K562 (cell line): Measurements from ENCODE around the gene IL1B. TPM values are rescaled to one million over a fixed set of nuclear protein-coding genes. Genes with fewer than 3 reads are reported as not detected.

Experiments
- ATAC-seq: fragments of 200-7000 bp; cut with Tn5 transposase; 3 replicates; pipeline ENCODE4 v1.9.1; 2020; ENCODE audit warnings: moderate library complexity
- BruUV-seq: library from RNA; stranded (reverse); fragments of 400-500 nt; replicated peaks from 2 replicates; lab custom pipeline; 2021; lab: Mats Ljungman, UMichigan
- CTCF ChIA-PET: fragments of 300-600 bp; formaldehyde crosslinking; extraction: SDS; loops from one replicate; lab custom pipeline; 2021; ENCODE audit warnings: low intra/inter-chr PET ratio; lab: Yijun Ruan, JAX
- POLR2A ChIA-PET: fragments of 300-600, 350-650 bp; sonication (Branson Sonifier 250); formaldehyde crosslinking; extraction: SDS; loops from one replicate; lab custom pipeline; 2021; ENCODE audit warnings: antibody characterized with exemption, inconsistent platforms; lab: Yijun Ruan, JAX
- DNase-seq, 4 experiments: peaks; one replicate each; pipeline versions ENCODE4 v3.0.0 to v3.0.0-alpha.2; 2011 to 2018; ENCODE audit warnings: low spot score in 3 of 4, mixed read lengths in 3 of 4; ENCODE audit errors: extremely low read depth in 1 of 4
- FAIRE-seq: peaks from 2 replicates; lab custom pipeline; 2011; peaks lifted over from hg19 to GRCh38; lab: Jason Lieb, UNC
- H2AFZ ChIP-seq: 2 replicates; pipeline ENCODE4 v1.6.0; 2011; ENCODE audit warnings: low read depth, low read length, control low read depth, inconsistent platforms
- H3K27ac ChIP-seq: fragments of 200-600 bp; 3 replicates; pipeline ENCODE4 v1.8.0; 2011; ENCODE audit warnings: low read depth, mild to moderate bottlenecking, control low read depth, inconsistent platforms, low read length, moderate library complexity, mixed read lengths; ENCODE audit errors: extremely low read depth
- H3K27me3 ChIP-seq, 2 experiments: fragments of 300-600 bp in 1 of 2; 2 replicates in 1 of 2; 3 replicates in 1 of 2; pipeline versions ENCODE4 v1.6.0 to v1.8.0; 2011; ENCODE audit warnings: inconsistent platforms in 2 of 2, low read length in 2 of 2, mild to moderate bottlenecking in 1 of 2, mixed read lengths in 1 of 2, moderate library complexity in 1 of 2; ENCODE audit not compliant: control insufficient read depth in 2 of 2, insufficient read depth in 2 of 2
- H3K36me3 ChIP-seq: fragments of 300-600 bp; 3 replicates; pipeline ENCODE4 v1.8.0; 2011; ENCODE audit warnings: mild to moderate bottlenecking, low read length, inconsistent platforms; ENCODE audit not compliant: control insufficient read depth, insufficient read depth
- H3K4me1 ChIP-seq, 2 experiments: fragments of 200-600 bp in 1 of 2; replicated peaks in 1 of 2; 2 replicates in 1 of 2; 3 replicates in 1 of 2; pipeline versions ENCODE4 v1.5.1 to v1.8.0; 2011; ENCODE audit warnings: inconsistent platforms in 2 of 2, low read length in 2 of 2, mild to moderate bottlenecking in 1 of 2, mixed read lengths in 1 of 2, moderate library complexity in 1 of 2; ENCODE audit not compliant: control insufficient read depth in 2 of 2, insufficient read depth in 2 of 2
- H3K4me2 ChIP-seq: 2 replicates; pipeline ENCODE4 v1.6.1; 2011; ENCODE audit warnings: low read length, control low read depth, inconsistent platforms, mixed read lengths; ENCODE audit not compliant: insufficient read depth
- H3K4me3 ChIP-seq: fragments of 200-600 bp; sonication (generic), shearing (Covaris generic); 2 replicates; pipeline ENCODE4 v1.5.1; 2016; ENCODE audit warnings: control low read depth, inconsistent platforms
- H3K79me2 ChIP-seq: fragments of 200-600 bp; 3 replicates; pipeline ENCODE4 v1.8.0; 2011; ENCODE audit warnings: low read length, inconsistent platforms; ENCODE audit not compliant: control insufficient read depth, insufficient read depth
- H3K9ac ChIP-seq, 2 experiments: 2 replicates each; pipeline versions ENCODE4 v1.6.0 to v1.6.1; 2011; ENCODE audit warnings: low read depth in 2 of 2, low read length in 2 of 2, control low read depth in 1 of 2, inconsistent platforms in 1 of 2, mild to moderate bottlenecking in 1 of 2, mixed read lengths in 1 of 2; ENCODE audit not compliant: insufficient read depth in 1 of 2
- H3K9me1 ChIP-seq: one replicate; pipeline ENCODE4 v1.6.0; 2011; ENCODE audit warnings: inconsistent platforms, mild to moderate bottlenecking, low read length, moderate library complexity; ENCODE audit not compliant: control insufficient read depth, insufficient read depth
- H3K9me3 ChIP-seq: replicated peaks from 2 replicates; pipeline ENCODE4 v1.5.1; 2011; ENCODE audit warnings: low read depth, low read length, inconsistent platforms; ENCODE audit not compliant: control insufficient read depth, insufficient read depth
- H4K20me1 ChIP-seq: replicated peaks from 2 replicates; pipeline ENCODE4 v1.6.1; 2011; ENCODE audit warnings: low read length, inconsistent platforms, mixed read lengths; ENCODE audit not compliant: control insufficient read depth, insufficient read depth
- ARNT ChIP-seq, 2 experiments: fragments of 450-650 bp; IDR thresholded peaks; 2 replicates each; pipeline ENCODE4 v1.6.1; 2016; ENCODE audit warnings: mild to moderate bottlenecking in 1 of 2
- BACH1 ChIP-seq: fragments of 200-800 bp; sonication (Bioruptor generic); IDR thresholded peaks from 2 replicates; pipeline ENCODE4 v1.6.1; 2016; ENCODE audit warnings: missing genetic modification characterization, missing compliant biosample characterization
- FOS ChIP-seq: IDR thresholded peaks from 3 replicates; pipeline ENCODE4 v1.6.1; 2011; ENCODE audit not compliant: insufficient read length; ENCODE audit errors: extremely low read depth
- GTF2A2 ChIP-seq: IDR thresholded peaks from 2 replicates; pipeline ENCODE4 v1.6.1; 2016; ENCODE audit warnings: mild to moderate bottlenecking, missing genetic modification characterization, missing compliant biosample characterization
- KLF10 ChIP-seq: fragments of 250-450 bp; sonication (Bioruptor Pico); IDR thresholded peaks from 2 replicates; pipeline ENCODE4 v1.6.1; 2021; ENCODE audit warnings: matching md5 sums
- NEUROD1 ChIP-seq: fragments of 150-350 bp; IDR thresholded peaks from 2 replicates; pipeline ENCODE4 v1.6.1; 2014; ENCODE audit warnings: borderline replicate concordance, low read length, low read depth; ENCODE audit not compliant: partially characterized antibody
- NFIC ChIP-seq: fragments of 450-650 bp; IDR thresholded peaks from 2 replicates; pipeline ENCODE4 v1.6.1; 2017; ENCODE audit warnings: mild to moderate bottlenecking, inconsistent platforms
- NR3C1 ChIP-seq: sonication (generic); formaldehyde crosslinking; IDR thresholded peaks from 2 replicates; pipeline ENCODE4 v1.8.1; 2022; ENCODE audit warnings: missing genetic modification reagents
- PHB ChIP-seq: fragments of 250-450 bp; sonication (Bioruptor Pico); IDR thresholded peaks from 2 replicates; pipeline ENCODE4 v1.5.0; 2021
- TGIF2 ChIP-seq: sonication (generic); formaldehyde crosslinking; IDR thresholded peaks from 2 replicates; pipeline ENCODE4 v1.8.1; 2022; ENCODE audit warnings: mild to moderate bottlenecking, missing genetic modification reagents, moderate library complexity
- WHSC1 ChIP-seq: IDR thresholded peaks from one replicate; pipeline ENCODE4 v1.6.1; 2012; ENCODE audit warnings: low read length, control low read depth, inconsistent platforms
- ZC3H8 ChIP-seq: fragments of 450-650 bp; IDR thresholded peaks from 2 replicates; pipeline ENCODE4 v1.6.1; 2017
- ZNF707 ChIP-seq: fragments of 250-450 bp; sonication (Bioruptor Pico); conservative IDR thresholded peaks from 2 replicates; pipeline ENCODE4 v1.8.0; 2022; ENCODE audit warnings: inconsistent platforms, mild to moderate bottlenecking, moderate library complexity
- WGBS: fragments of 100-300 bp; shearing (Covaris generic); methylation state at CpG from one replicate; pipeline ENCODE4 v1.1.6; 2016; ENCODE audit warnings: low coverage, mixed read lengths; ENCODE audit not compliant: insufficient coverage; ENCODE audit errors: missing lambda C conversion rate; 5-methylcytosine and 5-hydroxymethylcytosine counted together
- in situ Hi-C: fragments of 300-500 bp; cut with MboI; formaldehyde crosslinking; loops from 4 replicates; pipeline ENCODE4 v1.15.0; 2018; ENCODE audit warnings: inconsistent platforms, mixed read lengths
- intact Hi-C: fragments of 100-400 bp; cut with micrococcal nuclease; formaldehyde crosslinking; loops from 2 replicates; pipeline ENCODE4 v1.14.2; 2022
- polyA plus RNA-seq, 8 experiments: library from polyadenylated mRNA; depleted of rRNA in 4 of 8; stranded (reverse) in 5 of 8; unstranded in 3 of 8; fragments of >200 nt; fragmentation: Nextera tagmentation in 2 of 8; fragmentation: Illumina TruSeq in 1 of 8; extraction: Ambion mirVana in 2 of 8; extraction: Trizol in 1 of 8; gene quantifications; 2 replicates each; pipeline versions ENCODE4 v1.2.1 to v1.2.3, GENCODE V29; 2011 to 2014; ENCODE audit warnings: inconsistent platforms in 1 of 8, missing spikeins in 1 of 8
- total RNA-seq, 7 experiments: library from RNA; depleted of rRNA in 6 of 7; stranded (reverse); fragments of >200 nt in 6 of 7; fragmentation: Illumina TruSeq in 2 of 7; extraction: Trizol in 2 of 7; gene quantifications; 2 replicates each; pipeline versions ENCODE4 v1.2.1 to v1.2.3, GENCODE V29; 2011 to 2021; ENCODE audit warnings: low replicate concordance in 1 of 7
- TF ChIP-seq, protein P1 (sequence below): fragments of 150-350 bp; IDR thresholded peaks from 2 replicates; pipeline ENCODE4 v1.6.1; 2014; ENCODE audit warnings: low read depth, mild to moderate bottlenecking, low read length, borderline replicate concordance

IL1B gene
- total and polyA plus RNA-seq, 9 of the 15 experiments (the other 6 are each of a cell fraction or from before 2014, with no cell fraction given): 0.29 TPM; not detected in 8

DNA sequence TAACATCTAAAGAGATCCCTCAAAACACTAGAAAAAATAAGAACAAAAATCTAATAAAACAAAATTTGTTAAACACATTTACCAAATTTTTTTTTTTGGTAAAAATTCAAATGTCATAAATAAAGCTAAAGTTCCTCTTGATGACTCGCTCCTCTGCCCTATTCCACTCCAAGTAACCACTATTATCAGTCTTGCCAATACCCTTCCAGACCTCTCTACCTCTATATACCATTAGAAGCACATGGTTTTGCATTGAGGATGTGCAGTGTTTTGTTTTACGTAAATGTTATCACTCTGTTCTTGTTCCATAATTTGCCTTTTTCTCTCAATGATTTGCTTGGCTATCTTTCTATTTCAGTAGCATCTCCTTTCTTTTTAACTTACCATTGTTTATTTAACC lies 10.9 kb downstream of the IL1B start:
- no peak for FAIRE-seq
- peaks cover 0 to 9% of the 10 kb centered on the region in 2 experiments; a peak in 1 of 5 replicates for H3K27me3 ChIP-seq
- H3K9me3 ChIP-seq: no peaks in the 10 kb centered on the region

DNA sequence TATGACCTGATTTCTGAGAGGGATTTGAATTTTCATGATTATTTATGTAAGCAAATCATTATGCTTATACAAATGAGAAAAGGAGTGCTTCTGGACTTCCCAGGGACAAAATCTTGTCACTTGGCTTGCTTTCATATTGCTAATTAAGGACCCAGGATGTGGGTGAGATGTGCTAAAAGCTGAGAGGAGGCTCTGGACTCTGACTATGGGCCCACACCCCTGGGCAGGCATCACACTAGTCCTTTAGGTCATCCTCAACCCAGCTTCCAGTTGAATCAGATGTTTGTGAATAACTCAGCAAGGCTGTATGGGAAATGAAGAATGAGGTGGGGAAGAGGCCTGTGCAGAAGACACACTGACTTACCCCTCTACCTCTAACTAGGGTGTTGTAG lies 11.9 kb downstream of the IL1B start:
- DNase-seq (no peak), ATAC-seq (no peak), FAIRE-seq (no peak)
- H2AFZ ChIP-seq: no peak overlapping the region
- no peak overlapping the region for H3K27ac ChIP-seq
- in situ Hi-C loops (no loop called here), intact Hi-C loops (no loop called here)
- no peak overlapping the region for H3K4me3 ChIP-seq
- H3K9me1 ChIP-seq: no peaks in the 10 kb centered on the region
- H3K4me1 ChIP-seq: peaks cover 3 to 9% of the 10 kb centered on the region in 2 experiments; a peak in 2 of 5 replicates
- no peaks in the 10 kb centered on the region for H3K79me2 ChIP-seq
- no peaks in the 10 kb centered on the region for H3K9me3 ChIP-seq
- H4K20me1 ChIP-seq: no peaks in the 10 kb centered on the region
- H3K4me2 ChIP-seq: no peak overlapping the region
- no peak overlapping the region for H3K9ac ChIP-seq
- peaks cover 0 to 9% of the 10 kb centered on the region in 2 experiments; a peak in 1 of 5 replicates for H3K27me3 ChIP-seq
- no peaks in the 10 kb centered on the region for H3K36me3 ChIP-seq
- no TSS peak for BruUV-seq
- ChIA-PET POLR2A (no interaction called here), CTCF (no interaction called here)
- no peak for TF ChIP-seq PHB (CRISPR knock-in tag)
- no peak for TF ChIP-seq GTF2A2
- TF ChIP-seq ZNF707 (CRISPR knock-in tag): no peak
- no peak for TF ChIP-seq ZC3H8
- no peak for TF ChIP-seq NEUROD1
- TF ChIP-seq BACH1 (tag): no peak
- TF ChIP-seq WHSC1: no peak
- TF ChIP-seq FOS: no peak
- no peak for TF ChIP-seq KLF10
- TF ChIP-seq, protein P1, sequence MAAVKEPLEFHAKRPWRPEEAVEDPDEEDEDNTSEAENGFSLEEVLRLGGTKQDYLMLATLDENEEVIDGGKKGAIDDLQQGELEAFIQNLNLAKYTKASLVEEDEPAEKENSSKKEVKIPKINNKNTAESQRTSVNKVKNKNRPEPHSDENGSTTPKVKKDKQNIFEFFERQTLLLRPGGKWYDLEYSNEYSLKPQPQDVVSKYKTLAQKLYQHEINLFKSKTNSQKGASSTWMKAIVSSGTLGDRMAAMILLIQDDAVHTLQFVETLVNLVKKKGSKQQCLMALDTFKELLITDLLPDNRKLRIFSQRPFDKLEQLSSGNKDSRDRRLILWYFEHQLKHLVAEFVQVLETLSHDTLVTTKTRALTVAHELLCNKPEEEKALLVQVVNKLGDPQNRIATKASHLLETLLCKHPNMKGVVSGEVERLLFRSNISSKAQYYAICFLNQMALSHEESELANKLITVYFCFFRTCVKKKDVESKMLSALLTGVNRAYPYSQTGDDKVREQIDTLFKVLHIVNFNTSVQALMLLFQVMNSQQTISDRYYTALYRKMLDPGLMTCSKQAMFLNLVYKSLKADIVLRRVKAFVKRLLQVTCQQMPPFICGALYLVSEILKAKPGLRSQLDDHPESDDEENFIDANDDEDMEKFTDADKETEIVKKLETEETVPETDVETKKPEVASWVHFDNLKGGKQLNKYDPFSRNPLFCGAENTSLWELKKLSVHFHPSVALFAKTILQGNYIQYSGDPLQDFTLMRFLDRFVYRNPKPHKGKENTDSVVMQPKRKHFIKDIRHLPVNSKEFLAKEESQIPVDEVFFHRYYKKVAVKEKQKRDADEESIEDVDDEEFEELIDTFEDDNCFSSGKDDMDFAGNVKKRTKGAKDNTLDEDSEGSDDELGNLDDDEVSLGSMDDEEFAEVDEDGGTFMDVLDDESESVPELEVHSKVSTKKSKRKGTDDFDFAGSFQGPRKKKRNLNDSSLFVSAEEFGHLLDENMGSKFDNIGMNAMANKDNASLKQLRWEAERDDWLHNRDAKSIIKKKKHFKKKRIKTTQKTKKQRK: no peak
- no peak for TF ChIP-seq TGIF2
- no peak for TF ChIP-seq ARNT (IDR thresholded peaks at IDR 0.05)

More for the DNA sequence above, 10.9 kb downstream of the IL1B start:
- WGBS: 28% methylated on average over 2 of the region's 2 CpGs
- ChIA-PET CTCF (no interaction called here), POLR2A (interaction anchor here (1.3 kb wide), 1 partner anchor 12 kb away, joined by 4 read pairs; no protein-coding TSS in a partner anchor)
- Histone ChIP-seq H3K4me1 (peaks cover 3 to 9% of the 10 kb centered on the region in 2 experiments; a peak in 2 of 5 replicates), H3K79me2 (no peaks in the 10 kb centered on the region), H2AFZ (no peak overlapping the region), H3K4me2 (no peak overlapping the region), H3K27ac (no peak overlapping the region), H3K36me3 (no peaks in the 10 kb centered on the region), H3K9ac (no peak overlapping the region), H4K20me1 (no peaks in the 10 kb centered on the region), H3K9me1 (no peaks in the 10 kb centered on the region), H3K4me3 (no peak overlapping the region)
- intact Hi-C loops: no loop called here
- no peak for DNase-seq
- ATAC-seq: no peak
- in situ Hi-C loops: no loop called here
- TF ChIP-seq NR3C1 (no peak), NFIC (0 out of 2 replicates have a peak, but pooled peaks have one; percentile 1)
- BruUV-seq: no TSS peak
